IMR-90 (cell line): ENCODE data around the gene ATP13A1. TPM values are rescaled to one million over a fixed set of nuclear protein-coding genes. Genes with fewer than 3 reads are reported as not detected.

ENCODE experiments used
- ATAC-seq: fragments of 200-7000 bp; cut with Tn5 transposase; 2 replicates; pipeline ENCODE4 v1.9.1; 2020; ENCODE audit warnings: low read depth, mild to moderate bottlenecking, moderate library complexity
- BruUV-seq: library from RNA; stranded (reverse); fragments of 400-500 nt; replicated peaks from 2 replicates; lab custom pipeline; 2021; lab: Mats Ljungman, UMichigan
- CTCF ChIA-PET: fragments of 300-600 bp; formaldehyde crosslinking; extraction: SDS; loops from one replicate; lab custom pipeline; 2021; ENCODE audit warnings: antibody characterized with exemption; lab: Yijun Ruan, JAX
- POLR2A ChIA-PET: fragments of 300-600 bp; sonication (Branson Sonifier 250); formaldehyde crosslinking; loops from one replicate; lab custom pipeline; 2022; ENCODE audit warnings: antibody characterized with exemption; ENCODE audit not compliant: unreplicated experiment; lab: Charles Lee
- DNase-seq: peaks from one replicate; pipeline ENCODE4 v3.0.0; 2013
- H2AFZ ChIP-seq: replicated peaks from 2 replicates; pipeline ENCODE3; 2013; ENCODE audit warnings: low read length, mild to moderate bottlenecking; ENCODE audit not compliant: poor library complexity
- H2AK5ac ChIP-seq: 2 replicates; pipeline ENCODE4 v1.6.1; 2013; ENCODE audit warnings: low read depth, low read length, inconsistent platforms
- H2AK9ac ChIP-seq: replicated peaks from 2 replicates; pipeline ENCODE3; 2013; ENCODE audit warnings: mild to moderate bottlenecking, low read depth, low read length, moderate library complexity; ENCODE audit not compliant: poor library complexity
- H2BK120ac ChIP-seq: 2 replicates; pipeline ENCODE4 v1.6.1; 2013; ENCODE audit warnings: low read depth, low read length, inconsistent platforms
- H2BK15ac ChIP-seq: 3 replicates; pipeline ENCODE4 v1.6.1; 2013; ENCODE audit warnings: low read depth, low read length, inconsistent platforms
- H2BK20ac ChIP-seq: 2 replicates; pipeline ENCODE4 v1.6.1; 2013; ENCODE audit warnings: low read depth, mild to moderate bottlenecking, inconsistent platforms, low read length, moderate library complexity
- H2BK5ac ChIP-seq: 2 replicates; pipeline ENCODE4 v1.6.1; 2013; ENCODE audit warnings: mild to moderate bottlenecking, low read depth, low read length, inconsistent platforms; ENCODE audit not compliant: poor library complexity, severe bottlenecking
- H3K14ac ChIP-seq: replicated peaks from 2 replicates; pipeline ENCODE4 v1.6.1; 2013; ENCODE audit warnings: low read depth, low read length, inconsistent platforms
- H3K18ac ChIP-seq: 2 replicates; pipeline ENCODE4 v1.6.1; 2013; ENCODE audit warnings: low read depth, low read length, control low read depth
- H3K23ac ChIP-seq: 2 replicates; pipeline ENCODE4 v1.6.1; 2013; ENCODE audit warnings: low read depth, low read length, inconsistent platforms
- H3K27ac ChIP-seq: 2 replicates; pipeline ENCODE4 v1.5.1; 2013; ENCODE audit warnings: mild to moderate bottlenecking, control low read depth, low read length; ENCODE audit not compliant: insufficient read depth
- H3K27me3 ChIP-seq: 2 replicates; pipeline ENCODE4 v1.6.1; 2013; ENCODE audit warnings: low read length; ENCODE audit not compliant: control insufficient read depth, insufficient read depth
- H3K36me3 ChIP-seq: 2 replicates; pipeline ENCODE4 v1.6.1; 2013; ENCODE audit warnings: low read length, mixed read lengths; ENCODE audit not compliant: control insufficient read depth, insufficient read depth
- H3K4ac ChIP-seq: 2 replicates; pipeline ENCODE4 v1.6.1; 2013; ENCODE audit warnings: low read depth, low read length, inconsistent platforms
- H3K4me1 ChIP-seq: 2 replicates; pipeline ENCODE4 v1.6.1; 2013; ENCODE audit warnings: low read length, mixed read lengths; ENCODE audit not compliant: control insufficient read depth, insufficient read depth
- H3K4me2 ChIP-seq: 2 replicates; pipeline ENCODE4 v1.6.1; 2013; ENCODE audit warnings: low read depth, mild to moderate bottlenecking, control low read depth, low read length, moderate library complexity
- H3K4me3 ChIP-seq: 2 replicates; pipeline ENCODE4 v1.5.1; 2013; ENCODE audit warnings: low read depth, mild to moderate bottlenecking, control low read depth, low read length, moderate library complexity; ENCODE audit not compliant: insufficient read depth
- H3K56ac ChIP-seq: 2 replicates; pipeline ENCODE4 v1.6.1; 2013; ENCODE audit warnings: low read length, inconsistent platforms; ENCODE audit not compliant: insufficient read depth; ENCODE audit errors: extremely low read depth
- H3K79me1 ChIP-seq, 2 experiments: 2 replicates each; pipeline ENCODE4 v1.6.1; 2013; ENCODE audit warnings: low read length in 2 of 2, inconsistent platforms in 1 of 2, low read depth in 1 of 2
- H3K9ac ChIP-seq: 2 replicates; pipeline ENCODE4 v1.6.1; 2013; ENCODE audit warnings: low read depth, low read length, control low read depth
- H3K9me1 ChIP-seq: 2 replicates; pipeline ENCODE4 v1.6.1; 2013; ENCODE audit warnings: low read length, inconsistent platforms; ENCODE audit not compliant: insufficient read depth
- H3K9me3 ChIP-seq: 2 replicates; pipeline ENCODE4 v1.6.1; 2013; ENCODE audit warnings: low read length; ENCODE audit not compliant: control insufficient read depth, insufficient read depth
- H4K20me1 ChIP-seq: 2 replicates; pipeline ENCODE4 v1.6.1; 2013; ENCODE audit warnings: low read length, inconsistent platforms; ENCODE audit not compliant: insufficient read depth
- H4K5ac ChIP-seq: 2 replicates; pipeline ENCODE4 v1.6.1; 2013; ENCODE audit warnings: mild to moderate bottlenecking, low read depth, low read length, control low read depth
- H4K8ac ChIP-seq, 2 experiments: 2 replicates each; pipeline ENCODE4 v1.6.1; 2013; ENCODE audit warnings: low read depth in 2 of 2, low read length in 2 of 2, control low read depth in 1 of 2, inconsistent platforms in 1 of 2
- H4K91ac ChIP-seq: 2 replicates; pipeline ENCODE4 v1.6.1; 2013; ENCODE audit warnings: low read depth, low read length, inconsistent platforms; ENCODE audit not compliant: insufficient read depth
- CEBPB ChIP-seq: IDR thresholded peaks from 2 replicates; pipeline ENCODE4 v1.6.1; 2012; ENCODE audit warnings: low read depth, low read length, improper control_type of control experiment
- ELK1 ChIP-seq: fragments of 150-350 bp; IDR thresholded peaks from 2 replicates; pipeline ENCODE4 v1.6.1; 2016; ENCODE audit warnings: low read depth, mild to moderate bottlenecking, low read length, moderate library complexity, borderline replicate concordance
- NFE2L2 ChIP-seq: fragments of 150-350 bp; IDR thresholded peaks from 2 replicates; pipeline ENCODE4 v1.6.1; 2016; ENCODE audit warnings: low read depth, mild to moderate bottlenecking, low read length
- POLR2A ChIP-seq: IDR thresholded peaks from 2 replicates; pipeline ENCODE4 v1.6.1; 2012; ENCODE audit warnings: mild to moderate bottlenecking, low read depth, low read length
- RAD21 ChIP-seq: IDR thresholded peaks from 2 replicates; pipeline ENCODE4 v1.6.1; 2012; ENCODE audit warnings: low read length, improper control_type of control experiment
- RFX5 ChIP-seq: IDR thresholded peaks from 2 replicates; pipeline ENCODE4 v1.8.0; 2012; ENCODE audit warnings: low read depth, mild to moderate bottlenecking, low read length, moderate library complexity
- USF2 ChIP-seq: fragments of 150-350 bp; IDR thresholded peaks from 2 replicates; pipeline ENCODE4 v1.6.1; 2017; ENCODE audit warnings: mild to moderate bottlenecking, antibody characterized with exemption, low read length, low read depth
- WGBS, 2 experiments: methylation state at CpG; one replicate each; pipeline versions ENCODE4 v1.1.5 to v1.1.7; 2013; ENCODE audit warnings: missing lambda C conversion rate in 2 of 2; ENCODE audit not compliant: insufficient read length in 1 of 2; ENCODE audit errors: extremely low coverage in 2 of 2; 5-methylcytosine and 5-hydroxymethylcytosine counted together
- dilution Hi-C: fragments of 300-500 bp; cut with HindIII; formaldehyde crosslinking; loops from one replicate; pipeline ENCODE4 v1.14.3; 2018; ENCODE audit warnings: low sequenced_read_pairs; ENCODE audit not compliant: unreplicated experiment
- in situ Hi-C: fragments of 300-500 bp; cut with MboI; formaldehyde crosslinking; loops from 3 replicates; pipeline ENCODE4 v1.14.3; 2019; ENCODE audit warnings: low sequenced_read_pairs, inconsistent platforms, mixed read lengths
- intact Hi-C: fragments of 100-400 bp; cut with micrococcal nuclease; formaldehyde crosslinking; loops from 2 replicates; pipeline ENCODE4 v1.10.0; 2022
- polyA plus RNA-seq, 3 experiments: library from polyadenylated mRNA; depleted of rRNA; stranded (reverse); fragments of >200 nt; gene quantifications; 2 replicates each; pipeline ENCODE4 v1.2.3, GENCODE V29; 2012; ENCODE audit warnings: low replicate concordance in 1 of 3
- total RNA-seq: library from RNA; depleted of rRNA; stranded (reverse); fragments of >200 nt; gene quantifications from 2 replicates; pipeline ENCODE4 v1.2.3, GENCODE V29; 2012

The ATP13A1 gene
- total and polyA plus RNA-seq, 2 of the 4 experiments (the other 2 are of a cell fraction) = 13.3 to 43.8 TPM

- Histone ChIP-seq H3K4me2 (no peak overlapping the region), H2BK20ac (no peak overlapping the region), H2AFZ (no peak overlapping the region), H2AK9ac (no peak overlapping the region), H3K27ac (no peak overlapping the region), H3K27me3 (no peaks in the 10 kb centered on the region; the same call in 1 of the 2 replicates), H3K14ac (no peak overlapping the region), H2BK5ac (no peak overlapping the region), H2BK120ac (no peak overlapping the region), H4K5ac (no peak overlapping the region), H3K23ac (no peak overlapping the region), H3K18ac (no peak overlapping the region), H3K9me1 (peaks cover 3% of the 10 kb centered on the region; the same call in 1 of the 2 replicates), H3K9me3 (no peaks in the 10 kb centered on the region), H4K8ac (no peak overlapping the region), H3K56ac (no peak overlapping the region), H2AK5ac (no peak overlapping the region), H3K4ac (no peak overlapping the region), H3K79me1 (no peaks in the 10 kb centered on the region), H4K91ac (no peak overlapping the region), H3K4me1 (no peaks in the 10 kb centered on the region), H3K36me3 (no peaks in the 10 kb centered on the region), H3K9ac (no peak overlapping the region), H3K4me3 (no peak overlapping the region), H2BK15ac (no peak overlapping the region), H4K20me1 (no peaks in the 10 kb centered on the region)
- dilution Hi-C loops = no loop called here
- in situ Hi-C loops = no loop called here
- ATAC-seq = no peak
- WGBS, 2 experiments = no CpG with 5 or more reads among the region's 5 CpGs
- DNase-seq = no peak
- POLR2A ChIA-PET = no interaction called here
- CTCF ChIA-PET = interaction anchor here (1.1 kb wide), 1 partner anchor 69 kb away, joined by 3 read pairs; no protein-coding TSS in a partner anchor
- no TSS peak for BruUV-seq
- no peak for TF ChIP-seq RFX5
- no peak for TF ChIP-seq ELK1
- no peak for TF ChIP-seq CEBPB
- TF ChIP-seq POLR2A = no peak
- TF ChIP-seq USF2 = no peak
- TF ChIP-seq RAD21 = no peak
- TF ChIP-seq NFE2L2 = no peak
- intact Hi-C loops = no loop called here
These were observed 40.1 kb downstream of the ATP13A1 start for GRCh38 chr19:19623383-19623782.
